Measurements from ENCODE around the gene WDFY3. TPM values are rescaled to one million over a fixed set of nuclear protein-coding genes. Genes with fewer than 3 reads are reported as not detected.

Gene WDFY3
- total and polyA plus RNA-seq, 2 of the 4 experiments (the other 2 are of a cell fraction), result 12.5 to 58.1 TPM

DNA sequence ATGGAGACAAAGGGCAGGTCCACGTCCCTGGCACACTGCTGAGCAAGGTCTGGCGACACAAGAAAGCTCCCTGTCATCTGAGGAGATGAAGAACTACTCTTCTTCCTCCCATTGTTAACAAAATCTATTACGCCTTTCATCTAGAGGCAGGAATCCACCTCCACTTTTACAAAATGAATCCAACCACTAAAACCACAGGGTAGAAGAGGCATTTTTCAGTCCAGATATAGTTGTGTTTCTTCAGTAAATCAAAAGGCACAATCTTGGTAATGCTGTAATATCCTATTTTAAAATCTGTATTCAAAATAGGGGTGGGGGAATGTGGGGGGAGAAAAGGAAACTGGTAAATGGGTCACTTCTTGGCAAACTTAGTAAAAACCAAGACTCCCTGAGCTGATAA is 282.1 kb downstream of the WDFY3 start:
- H3K9me3 ChIP-seq (ENCODE audit: control insufficient read depth, insufficient read depth, low read length), result no peaks in the 10 kb centered on the region
- DNase-seq (no peak), ATAC-seq (ENCODE audit: low read depth) (no peak)
- H3K4ac ChIP-seq (ENCODE audit: low read depth, low read length), result no peak overlapping the region
- peaks cover 17% of the 10 kb centered on the region for H3K9me1 ChIP-seq (ENCODE audit: insufficient read depth, low read length)
- H3K23ac ChIP-seq (ENCODE audit: low read depth, low read length), result no peak overlapping the region
- H3K56ac ChIP-seq (ENCODE audit: extremely low read depth, insufficient read depth, low read length), result no peak overlapping the region
- no peak overlapping the region for H4K91ac ChIP-seq (ENCODE audit: insufficient read depth, low read depth, low read length)
- TF ChIP-seq RCOR1 (IDR thresholded peaks at IDR 0.05; ENCODE audit: insufficient replicate concordance, low read length), result no peak
- no peak for TF ChIP-seq MXI1 (IDR thresholded peaks at IDR 0.05; ENCODE audit: borderline replicate concordance, low read depth, low read length)
- TF ChIP-seq POLR2A (IDR thresholded peaks at IDR 0.05; ENCODE audit: low read depth, low read length), result no peak
- TF ChIP-seq, protein P1, sequence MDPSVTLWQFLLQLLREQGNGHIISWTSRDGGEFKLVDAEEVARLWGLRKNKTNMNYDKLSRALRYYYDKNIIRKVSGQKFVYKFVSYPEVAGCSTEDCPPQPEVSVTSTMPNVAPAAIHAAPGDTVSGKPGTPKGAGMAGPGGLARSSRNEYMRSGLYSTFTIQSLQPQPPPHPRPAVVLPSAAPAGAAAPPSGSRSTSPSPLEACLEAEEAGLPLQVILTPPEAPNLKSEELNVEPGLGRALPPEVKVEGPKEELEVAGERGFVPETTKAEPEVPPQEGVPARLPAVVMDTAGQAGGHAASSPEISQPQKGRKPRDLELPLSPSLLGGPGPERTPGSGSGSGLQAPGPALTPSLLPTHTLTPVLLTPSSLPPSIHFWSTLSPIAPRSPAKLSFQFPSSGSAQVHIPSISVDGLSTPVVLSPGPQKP (IDR thresholded peaks at IDR 0.05; ENCODE audit: borderline replicate concordance, low read depth, low read length), result no peak
- no peak for TF ChIP-seq BHLHE40 (IDR thresholded peaks at IDR 0.05; ENCODE audit: low read depth, low read length)
- TF ChIP-seq SMC3 (IDR thresholded peaks at IDR 0.05; ENCODE audit: low read depth, low read length), result no peak
- no peak for TF ChIP-seq FOS (IDR thresholded peaks at IDR 0.05; ENCODE audit: low read depth, low read length)
- no peak for TF ChIP-seq NFE2L2 (IDR thresholded peaks at IDR 0.05; ENCODE audit: low read depth, low read length)
- TF ChIP-seq CEBPB (IDR thresholded peaks at IDR 0.05; ENCODE audit: low read depth, low read length), result no peak
- no peak for TF ChIP-seq CHD1 (IDR thresholded peaks at IDR 0.05; ENCODE audit: low read depth, low read length)
- TF ChIP-seq RFX5 (IDR thresholded peaks at IDR 0.05; ENCODE audit: low read depth, low read length), result no peak
- TF ChIP-seq MAFK (IDR thresholded peaks at IDR 0.05; ENCODE audit: low read depth, low read length), result no peak
- no peak for TF ChIP-seq MAZ (IDR thresholded peaks at IDR 0.05; ENCODE audit: borderline replicate concordance, low read depth, low read length)
- no peak for TF ChIP-seq USF2 (IDR thresholded peaks at IDR 0.05; ENCODE audit: low read depth, low read length)
- TF ChIP-seq, protein P2, sequence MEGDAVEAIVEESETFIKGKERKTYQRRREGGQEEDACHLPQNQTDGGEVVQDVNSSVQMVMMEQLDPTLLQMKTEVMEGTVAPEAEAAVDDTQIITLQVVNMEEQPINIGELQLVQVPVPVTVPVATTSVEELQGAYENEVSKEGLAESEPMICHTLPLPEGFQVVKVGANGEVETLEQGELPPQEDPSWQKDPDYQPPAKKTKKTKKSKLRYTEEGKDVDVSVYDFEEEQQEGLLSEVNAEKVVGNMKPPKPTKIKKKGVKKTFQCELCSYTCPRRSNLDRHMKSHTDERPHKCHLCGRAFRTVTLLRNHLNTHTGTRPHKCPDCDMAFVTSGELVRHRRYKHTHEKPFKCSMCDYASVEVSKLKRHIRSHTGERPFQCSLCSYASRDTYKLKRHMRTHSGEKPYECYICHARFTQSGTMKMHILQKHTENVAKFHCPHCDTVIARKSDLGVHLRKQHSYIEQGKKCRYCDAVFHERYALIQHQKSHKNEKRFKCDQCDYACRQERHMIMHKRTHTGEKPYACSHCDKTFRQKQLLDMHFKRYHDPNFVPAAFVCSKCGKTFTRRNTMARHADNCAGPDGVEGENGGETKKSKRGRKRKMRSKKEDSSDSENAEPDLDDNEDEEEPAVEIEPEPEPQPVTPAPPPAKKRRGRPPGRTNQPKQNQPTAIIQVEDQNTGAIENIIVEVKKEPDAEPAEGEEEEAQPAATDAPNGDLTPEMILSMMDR (conservative IDR thresholded peaks at IDR 0.05; ENCODE audit: low read depth, low read length), result no peak
- no peak for TF ChIP-seq RAD21 (IDR thresholded peaks at IDR 0.05; ENCODE audit: low read length)
- no peak overlapping the region for H3K27ac ChIP-seq (ENCODE audit: insufficient read depth, low read length)
- no peak overlapping the region for H3K4me3 ChIP-seq (ENCODE audit: insufficient read depth, low read depth, low read length)
- CTCF ChIA-PET, result no interaction called here
- no peak overlapping the region for H2BK20ac ChIP-seq (ENCODE audit: low read depth, low read length)
- BruUV-seq (replicated peaks), result no TSS peak
- peaks cover 7% of the 10 kb centered on the region for H3K4me1 ChIP-seq (ENCODE audit: control insufficient read depth, insufficient read depth, low read length)
- H2BK15ac ChIP-seq (ENCODE audit: low read depth, low read length), result no peak overlapping the region
- no peak overlapping the region for H2AK9ac ChIP-seq (replicated peaks; ENCODE audit: low read depth, low read length, poor library complexity)
- no peak overlapping the region for H3K4me2 ChIP-seq (ENCODE audit: low read depth, low read length)
- in situ Hi-C loops (cut with MboI; ENCODE audit: low sequenced_read_pairs) (no loop called here), dilution Hi-C loops (cut with HindIII; ENCODE audit: low sequenced_read_pairs, unreplicated experiment) (no loop called here), intact Hi-C loops (cut with micrococcal nuclease) (no loop called here)
- H3K27me3 ChIP-seq (ENCODE audit: control insufficient read depth, insufficient read depth, low read length), result no peaks in the 10 kb centered on the region
- 0 out of 2 replicates have a peak, but pooled peaks cover 8% of the 10 kb centered on the region for H4K20me1 ChIP-seq (ENCODE audit: insufficient read depth, low read length)
- H4K8ac ChIP-seq (ENCODE audit: low read depth in 2 of 2, low read length in 2 of 2), result no peak overlapping the region
- 100% methylated on average over 1 of the region's 3 CpGs; no CpG with 5 or more reads in 1 of the 2 experiments for WGBS, 2 experiments (ENCODE audit: extremely low coverage in 2 of 2, insufficient read length in 1 of 2)
- H4K5ac ChIP-seq (ENCODE audit: low read depth, low read length), result no peak overlapping the region
- peaks cover 0 to 14% of the 10 kb centered on the region in 2 experiments; a peak in 1 of 4 replicates for H3K79me1 ChIP-seq (ENCODE audit: low read depth in 1 of 2, low read length in 2 of 2)
- H3K18ac ChIP-seq (ENCODE audit: low read depth, low read length), result no peak overlapping the region
- H2BK120ac ChIP-seq (ENCODE audit: low read depth, low read length), result no peak overlapping the region
- POLR2A ChIA-PET (ENCODE audit: unreplicated experiment), result no interaction called here
- no peak overlapping the region for H2BK5ac ChIP-seq (ENCODE audit: low read depth, low read length, poor library complexity, severe bottlenecking)
- H3K9ac ChIP-seq (ENCODE audit: low read depth, low read length), result no peak overlapping the region
- H2AFZ ChIP-seq (replicated peaks; ENCODE audit: low read length, poor library complexity), result no peak overlapping the region
- no peak overlapping the region for H3K14ac ChIP-seq (replicated peaks; ENCODE audit: low read depth, low read length)
- H3K36me3 ChIP-seq (ENCODE audit: control insufficient read depth, insufficient read depth, low read length), result peaks cover 31% of the 10 kb centered on the region
- no peak overlapping the region for H2AK5ac ChIP-seq (ENCODE audit: low read depth, low read length)
